ENCODE measurements around the gene MID1.

- no peak for TF ChIP-seq POLR2A (IDR thresholded peaks at IDR 0.05; ENCODE audit: low read length)
- no peak for TF ChIP-seq ELK1 (IDR thresholded peaks at IDR 0.05; ENCODE audit: low read depth, low read length)
- TF ChIP-seq MAX (IDR thresholded peaks at IDR 0.05), result no peak
- TF ChIP-seq EP300 (IDR thresholded peaks at IDR 0.05), result no peak
- TF ChIP-seq CTCF (IDR thresholded peaks at IDR 0.05), result no peak
- TF ChIP-seq FOSB (CRISPR knock-in tag; IDR thresholded peaks at IDR 0.05), result no peak
- no peak for TF ChIP-seq REST (IDR thresholded peaks at IDR 0.05)
- TF ChIP-seq RCOR1 (IDR thresholded peaks at IDR 0.05; ENCODE audit: low read depth, low read length), result no peak
- TF ChIP-seq ZFP36 (IDR thresholded peaks at IDR 0.05; ENCODE audit: borderline replicate concordance, partially characterized antibody), result no peak
- TF ChIP-seq HES2 (IDR thresholded peaks at IDR 0.05), result no peak
These were observed 34.6 kb upstream of the MID1 start for GRCh38 chrX:10654960-10655359.
